Measurements from ENCODE around the gene KMT5B. TPM values are rescaled to one million over a fixed set of nuclear protein-coding genes. Genes with fewer than 3 reads are reported as not detected.

Gene KMT5B
- total RNA-seq, 2 donors from 2014 or later, result 30.0 to 32.2 TPM

DNA sequence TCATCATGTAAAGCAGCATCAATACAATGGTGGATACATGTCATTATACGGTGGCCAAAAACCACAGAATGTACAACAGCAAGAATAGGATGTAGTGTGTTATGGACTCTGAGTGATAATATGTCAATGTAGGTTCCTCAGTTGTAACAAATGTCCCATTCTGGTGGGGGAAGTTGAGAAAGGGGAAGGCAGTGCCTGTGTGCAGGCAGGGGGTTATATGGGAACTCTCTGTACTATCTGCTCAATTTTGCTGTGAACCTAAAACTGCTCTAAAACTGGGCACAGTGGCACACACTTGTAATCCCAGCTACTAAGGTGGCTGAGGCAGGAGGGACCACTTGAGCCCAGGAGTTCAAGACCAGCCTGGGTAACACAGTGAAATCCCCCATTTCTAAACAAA is 97.8 kb downstream of the KMT5B start:
- ATAC-seq, result no peak
- peak overlapping the region in 1 of 4 donors; percentile 61 for H3K27ac ChIP-seq

DNA sequence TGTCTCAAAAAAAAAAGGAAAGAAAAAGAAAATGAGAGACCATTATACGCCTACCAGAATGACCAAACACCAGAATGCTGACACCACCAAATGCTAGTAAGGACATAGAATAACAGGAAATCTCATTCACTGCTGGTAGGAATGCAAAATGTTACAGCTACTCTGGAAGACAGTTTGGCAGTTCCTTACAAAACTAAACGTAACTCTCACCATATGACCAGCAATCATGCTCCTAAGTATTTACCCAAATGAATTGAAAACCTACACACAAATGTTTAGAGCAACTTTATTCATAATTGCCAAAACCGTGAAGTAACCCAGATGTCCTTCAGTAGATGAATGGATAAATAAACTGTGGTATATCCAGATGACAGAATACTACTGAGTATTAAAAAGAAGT is 99.1 kb downstream of the KMT5B start:
- TF ChIP-seq POLR2A (IDR thresholded peaks at IDR 0.05), result no peak
- TF ChIP-seq, protein P1, sequence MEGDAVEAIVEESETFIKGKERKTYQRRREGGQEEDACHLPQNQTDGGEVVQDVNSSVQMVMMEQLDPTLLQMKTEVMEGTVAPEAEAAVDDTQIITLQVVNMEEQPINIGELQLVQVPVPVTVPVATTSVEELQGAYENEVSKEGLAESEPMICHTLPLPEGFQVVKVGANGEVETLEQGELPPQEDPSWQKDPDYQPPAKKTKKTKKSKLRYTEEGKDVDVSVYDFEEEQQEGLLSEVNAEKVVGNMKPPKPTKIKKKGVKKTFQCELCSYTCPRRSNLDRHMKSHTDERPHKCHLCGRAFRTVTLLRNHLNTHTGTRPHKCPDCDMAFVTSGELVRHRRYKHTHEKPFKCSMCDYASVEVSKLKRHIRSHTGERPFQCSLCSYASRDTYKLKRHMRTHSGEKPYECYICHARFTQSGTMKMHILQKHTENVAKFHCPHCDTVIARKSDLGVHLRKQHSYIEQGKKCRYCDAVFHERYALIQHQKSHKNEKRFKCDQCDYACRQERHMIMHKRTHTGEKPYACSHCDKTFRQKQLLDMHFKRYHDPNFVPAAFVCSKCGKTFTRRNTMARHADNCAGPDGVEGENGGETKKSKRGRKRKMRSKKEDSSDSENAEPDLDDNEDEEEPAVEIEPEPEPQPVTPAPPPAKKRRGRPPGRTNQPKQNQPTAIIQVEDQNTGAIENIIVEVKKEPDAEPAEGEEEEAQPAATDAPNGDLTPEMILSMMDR (IDR thresholded peaks at IDR 0.05), result peak in 1 of 7 experiments; percentile 11
- WGBS, 2 donors, result 21 to 45% methylated on average over 3 of the region's 3 CpGs
- Histone ChIP-seq H3K9me3 (no peaks in the 10 kb centered on the region), H3K4me1 (peaks cover 37% of the 10 kb centered on the region), H3K27ac (peak overlapping the region in 2 of 4 donors; percentile 14 to 61), H3K4me3 (no peak overlapping the region), H3K27me3 (no peaks in the 10 kb centered on the region), H3K36me3 (replicated peaks in 1 of 2; ENCODE audit: insufficient read depth in 1 of 2, low read depth in 2 of 2) (no peaks in the 10 kb centered on the region)
- DNase-seq, result no peak
- intact Hi-C loops (cut with DNase I), result no loop called here
- no peak for ATAC-seq

More for the DNA sequence above, 97.8 kb downstream of the KMT5B start:
- Histone ChIP-seq H3K9me3 (no peaks in the 10 kb centered on the region), H3K4me3 (no peak overlapping the region), H3K36me3 (replicated peaks in 1 of 2; ENCODE audit: insufficient read depth in 1 of 2, low read depth in 2 of 2) (no peaks in the 10 kb centered on the region), H3K4me1 (peaks cover 40% of the 10 kb centered on the region), H3K27me3 (no peaks in the 10 kb centered on the region)
- TF ChIP-seq POLR2A (IDR thresholded peaks at IDR 0.05), result peak in 1 of 3 donors; percentile 14
- TF ChIP-seq, protein P1 (IDR thresholded peaks at IDR 0.05), result no peak
- no peak for DNase-seq
- WGBS, 2 donors, result 65 to 70% methylated on average over 1 of the region's 1 CpG
- intact Hi-C loops (cut with DNase I), result no loop called here

DNA sequence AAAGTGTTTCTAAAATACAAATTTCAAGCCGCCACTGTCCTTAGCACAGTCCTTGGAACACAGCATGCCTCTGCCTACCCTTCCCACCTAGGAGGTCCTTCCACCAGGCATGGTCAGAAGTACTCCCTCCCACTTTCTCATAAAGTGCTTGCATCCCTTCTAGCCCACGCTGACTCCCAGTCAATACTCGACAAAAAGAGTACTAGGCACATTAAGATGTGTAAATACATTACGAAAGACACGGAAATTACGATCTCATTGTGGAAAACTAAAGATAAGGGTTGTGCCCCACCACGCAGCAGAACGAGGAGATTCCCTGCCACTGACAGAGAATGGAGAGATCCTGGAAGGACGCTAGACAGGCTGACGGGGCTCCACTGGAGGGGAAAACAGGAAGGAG is 105.4 kb downstream of the KMT5B start:
- no peak overlapping the region for H3K4me3 ChIP-seq
- H3K4me1 ChIP-seq, result peaks cover 62% of the 10 kb centered on the region
- no peaks in the 10 kb centered on the region for H3K36me3 ChIP-seq (replicated peaks in 1 of 2; ENCODE audit: insufficient read depth in 1 of 2, low read depth in 2 of 2)
- ATAC-seq (peak; percentile 13), DNase-seq (peak in 1 of 4 donors; percentile 35)
- TF ChIP-seq POLR2A (IDR thresholded peaks at IDR 0.05), result peak in 2 of 3 donors; percentile 19 to 22
- TF ChIP-seq, protein P1 (IDR thresholded peaks at IDR 0.05), result no peak
- 30 to 33% methylated on average over 10 of the region's 10 CpGs for WGBS, 2 donors
- peak overlapping the region; percentile 91 to 97 (median 93) for H3K27ac ChIP-seq
- intact Hi-C loops (cut with DNase I), result no loop called here
- H3K9me3 ChIP-seq, result no peaks in the 10 kb centered on the region
- H3K27me3 ChIP-seq, result no peaks in the 10 kb centered on the region

DNA sequence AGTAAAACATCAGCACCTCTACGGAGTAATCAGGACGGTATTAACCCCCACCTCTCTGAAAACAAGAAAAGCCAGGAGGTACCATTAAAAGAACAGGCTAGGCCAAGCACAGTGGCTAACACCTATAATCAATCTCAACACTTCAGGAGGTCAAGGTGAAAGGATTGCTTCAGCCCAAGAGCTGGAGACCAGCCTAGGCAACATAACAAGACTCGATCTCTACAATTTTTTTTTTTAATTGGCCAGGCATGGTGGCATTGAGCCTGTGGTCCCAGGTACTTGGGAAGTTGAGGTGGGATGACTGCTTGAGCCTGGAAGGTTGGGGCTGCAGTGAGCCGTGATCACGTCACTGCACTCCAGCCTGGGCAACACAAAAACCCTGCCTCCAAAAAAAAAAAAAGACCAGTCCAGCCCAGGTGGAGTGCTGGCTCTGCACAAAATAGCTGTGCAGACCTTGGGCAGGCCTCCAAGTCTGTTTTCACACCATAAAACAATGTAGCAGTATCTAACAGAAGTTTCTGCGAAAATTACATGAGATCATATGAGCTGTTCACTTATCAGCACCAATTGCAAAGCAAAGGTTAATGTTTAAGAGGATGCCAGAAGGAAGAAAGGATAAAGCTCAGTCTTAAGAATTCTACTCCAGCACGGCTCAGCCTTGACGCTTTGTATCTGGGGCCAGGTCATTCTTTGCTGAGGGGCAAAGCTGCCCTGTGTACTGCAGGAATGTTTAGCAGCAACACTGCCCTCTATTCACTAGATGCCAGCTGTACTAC is 106.7 kb downstream of the KMT5B start:
- intact Hi-C loops (cut with DNase I), result no loop called here
- peaks cover 75% of the 10 kb centered on the region for H3K4me1 ChIP-seq

More for the DNA sequence above, 106.7 kb downstream of the KMT5B start:
- TF ChIP-seq POLR2A (IDR thresholded peaks at IDR 0.05), result peak in 2 of 3 donors; percentile 54 to 63
- TF ChIP-seq, protein P1 (IDR thresholded peaks at IDR 0.05), result peak in 3 of 7 experiments; percentile 12 to 25 (median 15)
- 5 to 22% methylated on average over 8 of the region's 8 CpGs for WGBS, 2 donors
- ATAC-seq (peak; percentile 93), DNase-seq (peak; percentile 93 to 97 (median 96))
- Histone ChIP-seq H3K27me3 (no peaks in the 10 kb centered on the region), H3K36me3 (replicated peaks in 1 of 2; ENCODE audit: insufficient read depth in 1 of 2, low read depth in 2 of 2) (no peaks in the 10 kb centered on the region), H3K9me3 (no peaks in the 10 kb centered on the region), H3K27ac (peak overlapping the region; percentile 91 to 97 (median 93)), H3K4me3 (no peak overlapping the region)

Other genes starting within 250 kb of the KMT5B start
- gene UNC93B1, start 209.2 kb downstream of the KMT5B start, total RNA-seq, result 10 to 100 TPM; 33.9 to 40.5 TPM
- gene ALDH3B1, start 203.0 kb downstream of the KMT5B start, total RNA-seq, result 10 to 100 TPM; 15.2 to 18.4 TPM
- 100 to 1,000 TPM; 108 to 109 TPM for gene NDUFS8, start 182.6 kb downstream of the KMT5B start, total RNA-seq
- gene TCIRG1, start 174.3 kb downstream of the KMT5B start, total RNA-seq, result 100 to 1,000 TPM; 488 to 798 TPM
- gene CHKA, start 91.9 kb downstream of the KMT5B start, total RNA-seq, result 10 to 100 TPM; 72.1 to 92.6 TPM
- 10 to 100 TPM in 1 of 2 donors, 1 to 10 TPM in 1; 8.2 to 14.3 TPM for gene C11orf24, start 58.7 kb upstream of the KMT5B start, total RNA-seq
- gene LRP5, start 99.3 kb upstream of the KMT5B start, total RNA-seq, result 10 to 100 TPM; 43.3 to 63.6 TPM
- 10 to 100 TPM; 92.9 to 94.9 TPM for gene PPP6R3, start 247.5 kb upstream of the KMT5B start, total RNA-seq

Measured in body of pancreas (tissue), 4 donors.